SK-N-SH (cell line): Measurements from ENCODE around the gene SCN8A.

Experiments
- POLR2AphosphoS5 ChIP-seq: IDR thresholded peaks from 2 replicates; pipeline ENCODE4 v1.6.1; 2012; ENCODE audit warnings: low read depth, low read length
- RFX5 ChIP-seq: IDR thresholded peaks from 2 replicates; pipeline ENCODE4 v1.6.1; 2012; ENCODE audit warnings: mild to moderate bottlenecking, improper control_type of control experiment, low read length
- TF ChIP-seq, protein P1 (sequence below): fragments of 200-600 bp; sonication (generic); IDR thresholded peaks from 2 replicates; pipeline ENCODE4 v1.6.1; 2017; ENCODE audit warnings: antibody characterized with exemption, mild to moderate bottlenecking, moderate library complexity

DNA sequence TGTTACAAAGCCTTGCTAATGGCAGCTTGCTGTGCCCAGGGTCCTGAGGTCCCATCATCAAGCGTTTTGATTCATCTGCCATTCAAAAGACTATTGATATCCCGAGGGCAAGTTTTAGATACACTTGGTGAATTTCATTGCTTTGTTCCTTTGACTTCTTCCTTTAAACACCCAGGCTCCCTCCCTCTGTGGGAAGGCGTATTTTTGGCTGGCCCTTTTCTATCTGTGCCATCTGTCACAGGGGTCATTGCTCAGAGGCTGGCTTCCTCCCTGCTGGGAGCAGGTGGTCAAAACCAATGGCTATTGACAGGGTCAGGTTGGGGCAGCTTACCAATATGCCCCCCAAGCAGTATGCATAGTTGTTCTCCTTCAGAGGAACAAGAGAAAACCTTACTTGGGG, 40.0 kb downstream of the SCN8A start:
- TF ChIP-seq, protein P1, sequence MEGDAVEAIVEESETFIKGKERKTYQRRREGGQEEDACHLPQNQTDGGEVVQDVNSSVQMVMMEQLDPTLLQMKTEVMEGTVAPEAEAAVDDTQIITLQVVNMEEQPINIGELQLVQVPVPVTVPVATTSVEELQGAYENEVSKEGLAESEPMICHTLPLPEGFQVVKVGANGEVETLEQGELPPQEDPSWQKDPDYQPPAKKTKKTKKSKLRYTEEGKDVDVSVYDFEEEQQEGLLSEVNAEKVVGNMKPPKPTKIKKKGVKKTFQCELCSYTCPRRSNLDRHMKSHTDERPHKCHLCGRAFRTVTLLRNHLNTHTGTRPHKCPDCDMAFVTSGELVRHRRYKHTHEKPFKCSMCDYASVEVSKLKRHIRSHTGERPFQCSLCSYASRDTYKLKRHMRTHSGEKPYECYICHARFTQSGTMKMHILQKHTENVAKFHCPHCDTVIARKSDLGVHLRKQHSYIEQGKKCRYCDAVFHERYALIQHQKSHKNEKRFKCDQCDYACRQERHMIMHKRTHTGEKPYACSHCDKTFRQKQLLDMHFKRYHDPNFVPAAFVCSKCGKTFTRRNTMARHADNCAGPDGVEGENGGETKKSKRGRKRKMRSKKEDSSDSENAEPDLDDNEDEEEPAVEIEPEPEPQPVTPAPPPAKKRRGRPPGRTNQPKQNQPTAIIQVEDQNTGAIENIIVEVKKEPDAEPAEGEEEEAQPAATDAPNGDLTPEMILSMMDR, result no peak
- no peak for TF ChIP-seq RFX5
- TF ChIP-seq POLR2AphosphoS5, result no peak
